Measurements from ENCODE around the gene GLOD4. TPM values are rescaled to one million over a fixed set of nuclear protein-coding genes. Genes with fewer than 3 reads are reported as not detected.
A peak's percentile ranks its signal among the peaks of the same experiment; 100 is the strongest.

Gene GLOD4
- total RNA-seq, 4 donors from 2014 or later, result 52.0 to 94.8 (median 72.0) TPM

- H3K4me3 ChIP-seq, result no peak overlapping the region
- H3K36me3 ChIP-seq, result peaks cover 0 to 35% (median 0%) of the 10 kb centered on the region in 3 donors
- H3K4me1 ChIP-seq, result no peaks in the 10 kb centered on the region
- H3K9me3 ChIP-seq, result no peaks in the 10 kb centered on the region
- peak in 2 of 3 donors; percentile 60 to 65 for DNase-seq
- no peaks in the 10 kb centered on the region for H3K27me3 ChIP-seq
- TF ChIP-seq, protein P1, sequence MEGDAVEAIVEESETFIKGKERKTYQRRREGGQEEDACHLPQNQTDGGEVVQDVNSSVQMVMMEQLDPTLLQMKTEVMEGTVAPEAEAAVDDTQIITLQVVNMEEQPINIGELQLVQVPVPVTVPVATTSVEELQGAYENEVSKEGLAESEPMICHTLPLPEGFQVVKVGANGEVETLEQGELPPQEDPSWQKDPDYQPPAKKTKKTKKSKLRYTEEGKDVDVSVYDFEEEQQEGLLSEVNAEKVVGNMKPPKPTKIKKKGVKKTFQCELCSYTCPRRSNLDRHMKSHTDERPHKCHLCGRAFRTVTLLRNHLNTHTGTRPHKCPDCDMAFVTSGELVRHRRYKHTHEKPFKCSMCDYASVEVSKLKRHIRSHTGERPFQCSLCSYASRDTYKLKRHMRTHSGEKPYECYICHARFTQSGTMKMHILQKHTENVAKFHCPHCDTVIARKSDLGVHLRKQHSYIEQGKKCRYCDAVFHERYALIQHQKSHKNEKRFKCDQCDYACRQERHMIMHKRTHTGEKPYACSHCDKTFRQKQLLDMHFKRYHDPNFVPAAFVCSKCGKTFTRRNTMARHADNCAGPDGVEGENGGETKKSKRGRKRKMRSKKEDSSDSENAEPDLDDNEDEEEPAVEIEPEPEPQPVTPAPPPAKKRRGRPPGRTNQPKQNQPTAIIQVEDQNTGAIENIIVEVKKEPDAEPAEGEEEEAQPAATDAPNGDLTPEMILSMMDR (IDR thresholded peaks at IDR 0.05), result no peak
- H3K27ac ChIP-seq, result peak overlapping the region in 1 of 4 donors; percentile 44
Observed at GRCh38 chr17:740240-741017, 41.7 kb downstream of the GLOD4 start.

DNA sequence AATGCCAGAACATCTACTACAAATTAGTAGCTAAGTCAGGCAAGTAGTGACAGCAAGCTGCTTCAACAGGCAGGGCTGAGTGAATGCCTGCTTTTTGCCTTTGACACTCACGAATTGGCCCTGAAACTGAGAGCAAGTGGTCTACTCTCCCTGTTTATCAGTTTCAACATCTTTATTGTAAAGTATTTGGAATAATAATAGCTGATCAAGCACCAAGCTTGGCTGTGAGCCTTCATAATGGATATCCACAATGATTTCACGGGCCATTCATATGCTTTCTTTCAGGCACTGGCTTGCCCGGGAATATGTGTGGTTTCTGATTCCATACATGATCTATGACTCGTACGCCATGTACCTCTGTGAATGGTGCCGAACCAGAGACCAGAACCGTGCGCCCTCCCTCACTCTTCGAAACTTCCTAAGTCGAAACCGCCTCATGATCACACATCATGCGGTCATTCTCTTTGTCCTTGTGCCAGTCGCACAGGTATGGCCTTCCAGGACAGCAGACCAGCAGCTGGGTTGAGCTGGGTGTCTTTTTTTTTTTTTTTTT, 44.4 kb downstream of the GLOD4 start:
- H3K27ac ChIP-seq, result no peak overlapping the region
- no peaks in the 10 kb centered on the region for H3K9me3 ChIP-seq
- no peak overlapping the region for H3K4me3 ChIP-seq
- H3K27me3 ChIP-seq, result no peaks in the 10 kb centered on the region
- peaks cover 0 to 9% (median 0%) of the 10 kb centered on the region in 4 donors for H3K4me1 ChIP-seq
- no peak for TF ChIP-seq POLR2A (IDR thresholded peaks at IDR 0.05)
- TF ChIP-seq, protein P1 (IDR thresholded peaks at IDR 0.05), result no peak
- peaks cover 0 to 20% (median 0%) of the 10 kb centered on the region in 3 donors for H3K36me3 ChIP-seq
- no peak for DNase-seq

- Histone ChIP-seq H3K4me1 (peaks cover 0 to 22% (median 0%) of the 10 kb centered on the region in 4 donors), H3K27me3 (no peaks in the 10 kb centered on the region), H3K4me3 (peak overlapping the region in 1 of 4 donors; percentile 68), H3K36me3 (no peaks in the 10 kb centered on the region), H3K27ac (peak overlapping the region in 2 of 4 donors; percentile 80 to 85), H3K9me3 (no peaks in the 10 kb centered on the region)
- TF ChIP-seq, protein P1 (IDR thresholded peaks at IDR 0.05), result no peak
- no peak for TF ChIP-seq POLR2A (IDR thresholded peaks at IDR 0.05)
- no peak for DNase-seq
Observed at GRCh38 chr17:733743-734142, 48.3 kb downstream of the GLOD4 start.

DNA sequence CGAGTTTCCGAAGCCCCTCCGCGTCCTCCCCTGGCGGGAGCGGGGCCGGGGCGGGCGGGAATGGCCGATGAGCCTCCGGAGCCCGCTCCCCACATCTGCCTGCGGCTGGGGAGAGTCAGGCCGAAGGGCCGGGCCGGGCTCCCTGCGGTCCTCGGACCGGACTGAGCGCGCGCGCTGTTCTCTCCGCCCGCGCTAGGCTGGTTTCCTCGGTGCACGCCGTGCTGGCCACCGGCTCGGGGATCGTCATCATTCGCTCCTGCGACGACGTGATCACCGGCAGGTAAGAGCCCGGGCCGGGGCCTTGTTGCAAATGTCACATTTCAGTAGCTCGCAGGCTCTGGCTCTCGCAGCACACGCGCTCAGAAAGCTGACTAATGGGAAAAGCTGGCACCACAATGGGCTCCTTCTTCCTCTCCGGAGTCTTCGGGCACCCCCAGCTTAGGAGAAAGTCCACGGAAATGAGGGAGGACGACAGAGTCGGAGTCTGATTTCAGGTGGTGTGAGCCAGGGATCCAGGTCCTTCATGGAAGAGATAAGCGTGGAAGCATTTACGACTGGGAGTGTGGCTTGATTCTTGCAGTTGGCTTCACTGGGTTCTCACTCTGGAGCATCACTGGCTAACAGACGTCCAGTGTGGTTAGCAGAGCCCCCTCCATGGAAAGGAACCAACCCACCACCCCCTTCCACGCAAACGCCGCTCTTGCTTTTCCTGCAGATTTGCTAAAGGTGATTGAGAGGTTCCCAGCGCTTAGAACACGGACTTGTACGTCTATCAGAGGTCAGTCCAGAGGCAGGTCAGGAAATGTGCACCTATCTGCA, 49.0 kb downstream of the GLOD4 start:
- peak in 2 of 3 donors; percentile 62 to 74 for DNase-seq
- Histone ChIP-seq H3K4me3 (peak overlapping the region; percentile 61 to 94 (median 70)), H3K27ac (peak overlapping the region; percentile 63 to 85 (median 76)), H3K36me3 (no peaks in the 10 kb centered on the region), H3K4me1 (peaks cover 0 to 22% (median 0%) of the 10 kb centered on the region in 4 donors), H3K9me3 (no peaks in the 10 kb centered on the region), H3K27me3 (no peaks in the 10 kb centered on the region)
- peak in 1 of 2 donors; percentile 13 for TF ChIP-seq POLR2A (IDR thresholded peaks at IDR 0.05)
- TF ChIP-seq, protein P1 (IDR thresholded peaks at IDR 0.05), result no peak

DNA sequence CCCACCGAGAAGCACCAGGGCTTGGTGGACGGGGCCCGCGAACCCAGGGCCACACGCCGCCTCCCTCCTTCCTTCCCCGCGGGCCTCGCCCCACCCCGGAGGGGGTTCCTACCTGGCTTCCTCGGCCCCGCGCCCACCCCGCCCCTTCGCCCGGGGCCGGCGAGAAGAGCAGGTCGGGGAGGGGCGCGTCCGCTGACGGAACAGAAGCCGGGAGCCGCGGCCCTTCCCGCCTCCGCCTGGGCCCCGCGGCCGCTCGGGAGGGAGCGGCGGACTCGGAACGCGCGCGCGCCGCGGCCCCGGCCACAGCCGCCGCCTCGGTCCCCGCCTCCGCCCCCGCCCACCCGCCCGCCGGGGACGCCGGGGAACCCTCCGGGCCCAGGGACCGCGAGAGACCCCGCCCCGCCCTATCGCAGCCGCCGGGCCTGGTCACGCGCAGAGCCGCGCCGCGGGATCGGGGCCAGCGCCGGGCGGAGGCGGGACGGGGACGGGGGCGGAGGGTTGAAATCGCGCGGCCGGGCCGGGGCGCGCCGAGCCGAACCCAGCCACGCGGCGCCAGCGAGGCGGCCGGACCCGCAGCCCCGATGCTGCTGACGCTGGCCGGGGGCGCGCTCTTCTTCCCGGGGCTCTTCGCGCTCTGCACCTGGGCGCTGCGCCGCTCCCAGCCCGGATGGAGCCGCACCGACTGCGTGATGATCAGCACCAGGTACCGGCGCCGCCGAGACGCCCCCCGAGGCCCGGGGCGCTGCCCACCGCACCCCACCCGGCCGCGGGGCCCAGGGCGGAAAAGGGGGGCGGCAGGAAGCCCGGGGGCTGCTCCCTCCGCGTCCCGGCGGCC, 49.8 kb downstream of the GLOD4 start, which contains the start of gene TLCD3A:
Gene TLCD3A (plus strand): TSS at position 530 of the 835 bp plus-strand sequence. CDS start 52 bp downstream, at position 582.
- H3K4me3 ChIP-seq, result peak within 1 kb of the TSS; percentile 61 to 94 (median 70)
- H3K9me3 ChIP-seq, result no peaks in the 10 kb centered on the region
- TF ChIP-seq, protein P1 (IDR thresholded peaks at IDR 0.05), result no peak
- TF ChIP-seq POLR2A (IDR thresholded peaks at IDR 0.05), result peak; percentile 9 to 31
- no peaks in the 10 kb centered on the region for H3K27me3 ChIP-seq
- peak in 2 of 3 donors; percentile 80 to 89 for DNase-seq
- peak within 1 kb of the TSS; percentile 63 to 85 (median 76) for H3K27ac ChIP-seq
- peaks cover 0 to 22% (median 0%) of the 10 kb centered on the region in 4 donors for H3K4me1 ChIP-seq
- no peaks in the 10 kb centered on the region for H3K36me3 ChIP-seq
